GM11168 (cell line): ENCODE measurements around the gene PFKL.

ENCODE experiments used
- in situ Hi-C: fragments of 300-500 bp; cut with MboI; formaldehyde crosslinking; loops from one replicate; pipeline ENCODE4 v1.12.0; 2022; ENCODE audit warnings: low sequenced_read_pairs; ENCODE audit not compliant: unreplicated experiment

Gene PFKL

DNA sequence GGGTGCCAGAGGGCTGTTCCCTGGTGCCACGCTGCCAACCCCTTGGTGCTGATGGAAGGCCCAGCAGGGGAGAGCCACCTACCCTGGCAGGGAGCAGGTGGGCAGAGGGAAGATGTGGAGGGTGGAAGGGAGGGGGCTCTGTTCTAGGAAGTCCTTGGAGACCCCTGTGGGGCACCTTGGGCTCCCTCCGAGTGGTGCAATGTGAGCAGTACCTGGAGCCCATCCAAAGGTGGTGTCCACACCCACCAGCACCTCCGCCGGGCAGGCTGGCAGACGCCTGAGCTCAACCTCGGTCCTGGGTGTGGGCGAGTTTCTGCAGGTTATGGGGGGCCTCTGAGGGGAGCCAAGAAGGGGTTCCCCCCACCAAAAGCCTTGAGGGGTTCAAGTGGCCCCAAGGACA is 26.8 kb upstream of the PFKL start:
- in situ Hi-C loops: no loop called here

DNA sequence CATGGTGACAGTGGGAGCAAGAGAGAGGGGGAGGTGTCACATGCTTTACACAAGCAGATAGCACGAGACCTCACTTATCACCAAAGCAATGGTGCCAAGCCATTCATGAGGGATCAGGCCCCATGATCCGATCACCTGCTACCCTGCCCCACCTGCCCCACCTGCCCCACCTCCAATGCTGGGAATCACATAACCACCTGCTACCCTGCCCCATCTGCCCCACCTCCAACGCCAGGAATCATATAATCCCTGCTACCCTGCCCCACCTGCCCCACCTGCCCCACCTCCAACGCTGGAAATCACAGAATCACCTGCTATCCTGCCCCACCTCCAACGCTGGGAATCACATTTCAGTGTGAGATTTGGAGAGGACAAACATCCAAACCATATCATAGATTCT is 24.8 kb upstream of the PFKL start:
- in situ Hi-C loops: loop anchor here (25.0 kb wide), 1 partner anchor 138 kb away; the partner anchor contains the start of gene GATD3

DNA sequence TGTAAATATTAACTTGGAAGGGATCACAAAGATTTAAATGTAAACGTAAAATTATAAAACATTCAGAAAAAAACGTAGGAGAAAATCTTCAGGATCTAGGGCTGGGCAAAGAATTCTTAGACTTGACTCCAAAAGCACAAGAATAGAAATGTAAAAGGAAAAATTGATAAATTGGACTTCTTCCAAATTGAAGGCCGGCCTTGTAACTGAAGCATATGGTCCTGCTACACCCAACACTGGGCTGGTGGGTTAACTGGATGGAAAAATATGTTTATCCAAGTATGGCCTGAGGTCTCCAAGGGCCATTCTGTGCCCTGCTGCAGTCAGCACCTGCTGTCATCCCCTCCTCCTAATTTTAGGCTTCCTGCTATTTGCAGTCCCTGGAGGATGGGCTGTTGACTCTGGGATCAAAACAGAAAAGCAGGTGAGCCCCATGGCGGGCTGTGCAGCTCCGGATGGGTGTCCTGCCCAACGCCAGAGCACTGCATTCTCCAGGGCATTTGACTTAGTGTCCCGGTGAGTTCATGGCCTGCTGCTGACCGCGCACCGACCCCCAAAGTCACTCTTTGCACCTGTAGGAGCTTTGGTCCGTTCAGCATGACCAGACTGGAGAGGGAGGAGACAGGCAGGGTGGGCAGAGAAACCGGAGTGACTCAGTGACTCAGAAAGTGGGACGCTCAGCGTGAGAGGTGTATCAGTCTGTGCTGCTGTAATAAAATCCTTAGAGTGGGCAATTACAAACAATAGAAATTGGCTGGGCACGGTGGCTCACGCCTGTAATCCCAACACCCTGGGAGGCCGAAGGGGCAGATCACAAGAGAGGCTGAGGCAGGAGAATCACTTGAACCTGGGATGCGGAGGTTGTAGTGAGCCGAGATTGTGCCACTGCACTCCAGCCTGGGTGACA is 20.2 kb upstream of the PFKL start:
- in situ Hi-C loops: loop anchor here (25.0 kb wide), 1 partner anchor 142 kb away; the partner anchor contains the start of gene GATD3

DNA sequence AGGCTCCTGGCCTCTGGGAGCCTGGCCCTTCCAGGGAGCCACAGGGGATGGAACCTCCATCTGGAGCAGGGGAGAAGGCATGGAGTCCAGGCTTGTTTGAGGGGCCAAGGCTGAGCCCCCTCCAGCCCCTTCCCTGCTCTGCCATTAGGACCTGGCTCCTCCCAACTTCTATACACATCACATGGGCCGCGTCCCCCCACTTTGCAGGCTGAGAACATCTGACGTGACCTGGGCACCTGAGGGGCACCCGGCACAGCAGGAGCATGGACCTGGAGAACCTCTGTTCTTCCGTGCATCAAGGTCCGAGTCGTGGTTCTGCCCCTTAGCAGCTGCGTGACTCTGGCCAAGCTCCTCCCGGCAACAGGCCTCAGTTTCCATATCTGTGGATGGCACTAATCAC is 18.1 kb upstream of the PFKL start:
- in situ Hi-C loops: loop anchor here (25.0 kb wide), 1 partner anchor 144 kb away; the partner anchor contains the start of gene GATD3

DNA sequence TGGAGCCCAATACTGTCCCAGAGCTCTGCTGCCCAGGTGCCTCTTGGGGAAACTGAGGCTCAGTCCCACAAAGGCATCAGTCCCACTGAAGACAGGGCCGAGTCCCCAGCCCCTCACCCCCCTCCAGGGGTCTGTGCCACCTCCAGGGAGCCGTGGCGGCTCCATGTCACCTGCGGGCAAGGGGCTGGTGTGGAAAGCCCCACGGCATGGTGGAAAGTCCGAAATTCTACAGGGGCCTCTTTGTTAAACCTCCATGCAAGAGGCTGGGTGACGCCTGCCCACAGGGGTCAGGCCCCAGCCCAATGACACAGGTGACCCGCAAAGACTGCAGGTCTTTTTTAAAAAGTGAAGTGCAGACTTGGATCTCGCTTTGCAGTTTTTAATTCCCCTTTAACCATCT is 17.5 kb upstream of the PFKL start:
- in situ Hi-C loops: loop anchor here (25.0 kb wide), 1 partner anchor 145 kb away; the partner anchor contains the start of gene GATD3

DNA sequence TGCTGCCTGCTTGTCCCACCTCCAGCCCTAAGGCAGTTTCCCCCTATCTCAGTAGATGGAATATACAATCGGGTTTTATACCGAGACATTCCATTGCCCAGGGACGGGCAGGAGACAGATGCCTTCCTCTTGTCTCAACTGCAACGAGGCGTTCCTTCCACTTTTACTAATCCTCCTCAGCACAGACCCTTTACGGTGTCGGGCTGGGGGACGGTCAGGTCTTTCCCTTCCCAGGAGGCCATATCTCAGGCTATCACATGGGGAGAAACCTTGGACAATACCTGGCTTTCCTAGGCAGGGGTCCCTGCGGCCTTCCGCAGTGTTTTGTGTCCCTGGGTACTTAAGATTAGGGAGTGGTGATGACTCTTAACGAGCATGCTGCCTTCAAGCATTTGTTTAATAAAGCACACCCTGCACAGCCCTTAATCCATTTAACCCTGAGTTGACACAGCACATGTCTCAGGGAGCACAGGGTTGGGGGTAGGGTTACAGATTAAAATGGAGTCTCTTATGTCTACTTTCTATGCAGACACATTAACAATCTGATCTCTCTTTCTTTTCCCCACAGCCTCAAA is 16.6 kb upstream of the PFKL start:
- in situ Hi-C loops: loop anchor here (25.0 kb wide), 1 partner anchor 146 kb away; the partner anchor contains the start of gene GATD3

DNA sequence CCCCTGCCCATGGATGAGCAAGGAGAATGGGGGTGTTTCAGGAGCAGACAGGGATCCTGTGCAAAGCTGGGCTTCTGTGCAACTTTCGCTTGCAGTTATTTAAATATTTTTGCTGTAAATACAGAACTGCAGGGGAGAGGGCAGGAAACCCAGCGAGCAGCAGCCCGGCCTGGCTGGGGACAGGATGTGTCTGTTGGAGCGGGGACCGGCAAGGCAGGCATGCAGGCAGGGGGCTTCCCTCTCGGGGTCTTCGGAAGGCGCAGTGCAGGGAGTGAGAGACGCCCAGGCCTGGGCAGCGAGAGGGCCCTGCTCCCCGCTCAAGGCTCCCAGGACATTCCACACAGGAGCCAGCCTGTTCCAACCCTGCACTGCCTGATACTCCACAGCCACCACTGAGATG is 15.9 kb upstream of the PFKL start:
- in situ Hi-C loops: loop anchor here (25.0 kb wide), 1 partner anchor 147 kb away; the partner anchor contains the start of gene GATD3

DNA sequence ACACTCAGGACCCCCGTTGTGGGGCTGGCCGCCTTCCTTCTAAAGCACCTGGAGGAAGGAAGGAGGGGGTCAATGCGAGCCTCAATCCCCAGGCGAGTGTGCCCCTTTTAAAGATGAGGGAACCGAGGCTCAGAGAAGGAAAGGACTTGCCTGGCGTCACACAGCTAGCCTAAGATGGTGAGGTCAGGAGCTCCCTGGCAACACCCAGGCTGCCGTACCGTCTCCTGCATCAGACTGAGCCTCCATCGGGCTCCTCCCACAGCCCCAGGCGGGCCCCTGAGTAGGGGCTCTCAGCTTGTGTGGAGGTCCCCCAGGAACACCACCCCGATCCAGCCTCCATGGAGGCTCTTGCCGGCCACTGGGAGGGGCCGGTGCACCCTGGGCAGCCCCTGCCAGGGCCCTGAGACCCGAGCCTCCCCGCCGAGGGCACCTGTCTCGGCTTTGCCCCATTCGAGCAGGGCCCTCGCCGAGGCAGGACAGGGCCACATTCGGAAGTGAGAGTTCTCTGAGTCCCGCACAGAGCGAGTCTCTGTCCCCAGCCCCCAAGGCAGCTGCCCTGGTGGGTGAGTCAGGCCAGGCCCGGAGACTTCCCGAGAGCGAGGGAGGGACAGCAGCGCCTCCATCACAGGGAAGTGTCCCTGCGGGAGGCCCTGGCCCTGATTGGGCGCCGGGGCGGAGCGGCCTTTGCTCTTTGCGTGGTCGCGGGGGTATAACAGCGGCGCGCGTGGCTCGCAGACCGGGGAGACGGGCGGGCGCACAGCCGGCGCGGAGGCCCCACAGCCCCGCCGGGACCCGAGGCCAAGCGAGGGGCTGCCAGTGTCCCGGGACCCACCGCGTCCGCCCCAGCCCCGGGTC is 14.5 kb upstream of the PFKL start, which contains the start of gene AIRE:
Gene AIRE (plus strand): TSS at position 739 of the 855 bp plus-strand sequence. CDS start 131 bp downstream, outside the sequence.
- in situ Hi-C loops: loop anchor here (25.0 kb wide), 1 partner anchor 148 kb away; the partner anchor contains the start of gene GATD3

DNA sequence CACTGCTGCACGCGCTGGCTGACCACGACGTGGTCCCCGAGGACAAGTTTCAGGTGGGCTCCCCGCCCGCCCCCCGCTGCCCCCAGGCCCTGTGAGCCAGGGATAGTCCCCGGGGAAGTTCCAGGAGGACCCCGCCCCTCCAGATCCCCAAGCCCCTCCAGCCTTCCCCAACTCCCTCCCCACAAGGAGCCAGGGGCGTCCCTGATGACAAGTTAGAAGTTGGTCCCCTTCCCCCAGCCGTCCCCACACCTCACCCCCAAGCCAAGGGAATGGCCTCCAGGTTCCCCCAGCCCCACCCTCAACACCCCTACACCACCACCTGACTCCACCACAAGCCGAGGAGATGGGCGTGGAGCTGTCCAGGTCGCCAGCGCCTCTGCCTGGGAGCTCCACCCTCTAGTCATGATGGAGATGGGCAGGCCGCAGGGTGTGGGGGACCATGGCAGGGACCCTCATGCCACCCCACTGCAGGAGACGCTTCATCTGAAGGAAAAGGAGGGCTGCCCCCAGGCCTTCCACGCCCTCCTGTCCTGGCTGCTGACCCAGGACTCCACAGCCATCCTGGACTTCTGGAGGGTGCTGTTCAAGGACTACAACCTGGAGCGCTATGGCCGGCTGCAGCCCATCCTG is 13.7 kb upstream of the PFKL start:
- in situ Hi-C loops: loop anchor here (25.0 kb wide), 1 partner anchor 149 kb away; the partner anchor contains the start of gene GATD3

DNA sequence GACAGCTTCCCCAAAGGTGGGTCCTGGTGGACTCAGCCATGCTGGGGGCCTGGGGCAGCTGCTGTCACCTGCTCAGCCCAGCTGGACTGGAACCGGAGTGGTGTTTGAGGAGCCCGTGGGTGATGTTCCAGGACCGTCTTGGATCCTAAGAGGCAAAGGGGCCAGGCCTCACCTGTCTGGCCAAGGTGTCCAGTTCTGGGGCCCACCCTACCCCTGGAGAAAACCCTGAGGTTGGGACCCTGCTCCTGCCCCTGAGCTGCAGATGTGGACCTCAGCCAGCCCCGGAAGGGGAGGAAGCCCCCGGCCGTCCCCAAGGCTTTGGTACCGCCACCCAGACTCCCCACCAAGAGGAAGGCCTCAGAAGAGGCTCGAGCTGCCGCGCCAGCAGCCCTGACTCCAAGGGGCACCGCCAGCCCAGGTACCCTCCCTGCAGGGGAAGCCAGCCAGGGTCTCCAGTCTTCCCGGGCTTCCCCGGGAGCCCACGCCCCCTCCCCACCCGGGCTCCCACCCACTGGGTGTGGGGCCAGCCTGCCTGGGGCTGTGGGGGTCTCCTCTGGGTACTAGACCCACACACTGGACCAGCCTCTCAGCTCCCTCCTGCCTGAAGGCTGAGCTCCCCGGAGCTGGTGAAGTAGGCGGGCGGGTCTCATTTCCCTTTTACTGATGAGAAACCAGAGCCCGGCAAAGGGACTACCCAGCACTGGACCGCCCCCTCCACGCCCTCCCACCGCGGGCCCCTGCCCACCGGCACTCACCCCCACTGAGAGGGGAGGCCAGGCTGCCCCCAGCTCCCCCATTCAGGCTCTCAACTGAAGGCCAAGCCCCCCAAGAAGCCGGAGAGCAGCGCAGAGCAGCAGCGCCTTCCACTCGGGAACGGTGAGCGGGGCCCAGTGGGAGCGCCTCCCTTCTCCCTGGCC is 12.9 kb upstream of the PFKL start:
- in situ Hi-C loops: loop anchor here (25.0 kb wide), 1 partner anchor 150 kb away; the partner anchor contains the start of gene GATD3

DNA sequence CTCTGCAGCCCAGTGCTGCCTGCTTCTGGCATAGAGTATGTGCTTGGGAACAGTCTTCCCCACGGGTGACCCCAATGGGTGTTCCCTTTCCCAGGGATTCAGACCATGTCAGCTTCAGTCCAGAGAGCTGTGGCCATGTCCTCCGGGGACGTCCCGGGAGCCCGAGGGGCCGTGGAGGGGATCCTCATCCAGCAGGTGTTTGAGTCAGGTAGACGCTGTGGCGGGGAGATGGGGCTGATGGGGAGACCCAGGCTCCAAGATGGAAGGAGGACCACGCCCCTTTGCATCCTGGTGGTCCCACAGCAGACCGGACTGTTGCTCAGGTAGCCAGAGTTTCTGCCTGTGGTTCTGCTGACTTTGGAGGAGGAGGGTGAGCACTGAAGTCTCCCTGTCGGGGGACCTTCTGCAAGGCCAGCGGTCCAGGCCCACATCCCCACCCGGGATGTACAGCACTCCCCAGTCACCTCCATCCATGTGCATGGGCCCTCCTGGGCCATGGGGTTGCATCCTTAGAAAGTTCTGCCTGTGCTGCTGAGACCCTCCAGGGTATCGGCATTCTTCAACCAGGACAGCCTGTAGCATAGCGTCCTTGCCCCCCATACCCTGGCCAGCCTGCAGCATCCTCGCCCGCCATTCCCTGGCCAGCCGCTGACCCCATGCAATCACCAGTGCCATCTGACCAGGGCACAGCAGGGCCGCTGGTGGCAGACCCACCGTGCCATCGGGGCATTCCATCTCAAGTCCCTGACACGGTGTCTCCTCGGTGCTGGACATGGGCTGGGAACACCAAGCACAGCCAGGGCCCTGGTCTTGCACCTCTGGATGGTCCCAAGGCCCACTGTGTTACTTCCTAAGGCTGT is 11.4 kb upstream of the PFKL start:
- in situ Hi-C loops: loop anchor here (25.0 kb wide), 1 partner anchor 151 kb away; the partner anchor contains the start of gene GATD3

DNA sequence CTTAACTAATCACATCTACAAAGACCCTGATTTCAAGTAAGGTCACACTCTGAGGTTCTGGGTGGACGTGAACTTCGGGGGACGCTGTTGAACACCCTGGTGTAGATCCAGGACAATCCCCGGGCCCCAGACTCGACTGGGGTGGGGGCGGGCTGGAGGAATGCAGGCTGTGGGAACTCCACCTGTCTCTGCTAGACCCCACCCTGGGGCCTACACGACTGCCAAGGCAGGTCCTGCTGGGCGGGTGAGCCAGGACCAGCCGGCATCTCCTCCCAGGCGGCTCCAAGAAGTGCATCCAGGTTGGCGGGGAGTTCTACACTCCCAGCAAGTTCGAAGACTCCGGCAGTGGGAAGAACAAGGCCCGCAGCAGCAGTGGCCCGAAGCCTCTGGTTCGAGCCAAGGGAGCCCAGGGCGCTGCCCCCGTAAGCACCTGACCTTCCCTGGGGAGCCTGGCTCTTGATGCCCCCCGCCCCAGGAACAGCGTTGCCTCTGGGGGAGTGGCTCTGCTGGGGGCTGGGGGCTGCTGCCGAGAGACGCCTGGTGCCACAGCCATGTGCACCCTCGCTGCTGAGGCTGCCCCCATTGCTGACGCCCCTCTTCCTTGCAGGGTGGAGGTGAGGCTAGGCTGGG is 10.4 kb upstream of the PFKL start:
- in situ Hi-C loops: loop anchor here (25.0 kb wide), 1 partner anchor 152 kb away; the partner anchor contains the start of gene GATD3

DNA sequence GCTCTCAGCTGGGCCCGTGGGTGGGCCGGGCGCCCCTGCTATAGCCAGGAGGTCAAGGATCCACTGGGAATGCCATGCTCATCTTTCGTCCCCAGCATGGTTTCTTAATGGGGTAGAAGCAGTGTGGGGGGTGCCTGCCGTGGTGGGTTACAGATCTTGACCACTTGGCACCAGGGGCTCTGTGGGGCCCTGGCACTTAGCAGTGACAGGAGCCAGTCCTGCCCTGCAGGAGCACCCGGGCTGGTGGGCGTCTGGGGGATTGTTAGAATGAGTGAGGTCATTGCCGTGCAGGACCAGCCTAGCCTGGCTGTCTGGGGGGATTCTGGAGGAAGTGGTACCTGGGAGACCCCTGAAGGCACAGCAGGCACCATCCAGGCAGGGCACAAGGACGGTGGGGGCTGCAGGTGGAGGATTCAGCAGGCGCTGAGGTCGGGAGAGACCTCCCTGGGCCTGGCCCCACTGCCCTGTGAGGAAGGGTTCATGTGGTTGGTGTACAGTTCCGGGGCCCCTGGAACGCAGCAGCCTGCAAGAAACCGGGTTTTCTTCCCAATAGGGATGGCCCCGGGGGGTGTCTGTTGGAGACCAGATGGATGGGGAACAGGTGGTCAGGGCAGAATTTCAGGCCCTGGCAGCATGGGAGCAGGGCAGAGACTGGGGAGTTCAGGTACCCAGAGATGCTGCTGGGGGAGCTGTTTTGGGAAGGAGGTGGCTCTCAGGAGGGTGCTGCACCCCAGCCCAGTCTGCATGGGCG is 9.4 kb upstream of the PFKL start:
- in situ Hi-C loops: loop anchor here (25.0 kb wide), 1 partner anchor 153 kb away; the partner anchor contains the start of gene GATD3

DNA sequence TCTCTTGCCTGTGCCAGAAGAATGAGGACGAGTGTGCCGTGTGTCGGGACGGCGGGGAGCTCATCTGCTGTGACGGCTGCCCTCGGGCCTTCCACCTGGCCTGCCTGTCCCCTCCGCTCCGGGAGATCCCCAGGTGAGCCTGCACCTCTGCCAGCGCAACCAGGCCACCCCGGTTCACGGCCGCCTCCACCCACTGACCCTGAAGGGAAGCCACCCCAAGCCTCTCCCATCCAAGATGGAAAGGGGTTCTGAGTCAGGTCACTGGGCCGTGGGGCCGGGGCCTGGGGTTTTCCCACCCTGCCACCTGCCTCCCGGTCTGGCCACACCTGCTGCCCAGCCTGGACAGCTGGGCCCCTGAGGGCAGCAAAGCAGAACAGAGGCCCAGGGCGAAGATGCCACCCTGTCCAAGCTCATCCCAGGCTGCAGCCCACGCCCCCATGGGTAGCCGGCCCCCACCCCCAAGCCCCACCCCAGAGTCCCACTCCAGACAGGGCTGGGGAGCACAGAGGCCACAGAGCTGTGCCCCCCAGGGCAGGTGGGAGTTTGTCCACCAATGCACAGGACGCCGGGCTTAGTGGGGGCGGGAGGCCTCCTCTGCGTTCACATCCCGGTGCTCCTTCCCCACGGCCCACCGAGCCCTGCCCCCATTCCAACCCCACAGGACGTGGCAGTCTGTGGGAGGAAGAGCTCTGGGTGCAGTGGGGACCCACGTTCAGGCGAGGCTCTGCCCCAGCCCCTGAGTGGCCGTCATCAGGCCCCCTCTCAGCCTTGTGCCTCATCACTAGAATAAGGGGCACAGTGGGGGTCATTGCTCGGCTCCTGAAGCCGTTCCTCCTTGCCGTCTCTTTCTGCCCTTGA is 8.5 kb upstream of the PFKL start:
- in situ Hi-C loops: loop anchor here (25.0 kb wide), 1 partner anchor 154 kb away; the partner anchor contains the start of gene GATD3
